NCI-H1417 (cell line): Measurements from ENCODE around the gene ATP11A.

Source experiments
- DNase-seq, 3 experiments: peaks; one replicate each; lab custom pipeline; 2025; lab: John Stamatoyannopoulos, UW

ATP11A gene

GRCh38 chr13:112893570-112894422 is 204.0 kb downstream of the ATP11A start:
- peak; percentile 79 to 91 (median 89) for DNase-seq

GRCh38 chr13:112894423-112894672 is 204.5 kb downstream of the ATP11A start:
- no peak for DNase-seq

DNA sequence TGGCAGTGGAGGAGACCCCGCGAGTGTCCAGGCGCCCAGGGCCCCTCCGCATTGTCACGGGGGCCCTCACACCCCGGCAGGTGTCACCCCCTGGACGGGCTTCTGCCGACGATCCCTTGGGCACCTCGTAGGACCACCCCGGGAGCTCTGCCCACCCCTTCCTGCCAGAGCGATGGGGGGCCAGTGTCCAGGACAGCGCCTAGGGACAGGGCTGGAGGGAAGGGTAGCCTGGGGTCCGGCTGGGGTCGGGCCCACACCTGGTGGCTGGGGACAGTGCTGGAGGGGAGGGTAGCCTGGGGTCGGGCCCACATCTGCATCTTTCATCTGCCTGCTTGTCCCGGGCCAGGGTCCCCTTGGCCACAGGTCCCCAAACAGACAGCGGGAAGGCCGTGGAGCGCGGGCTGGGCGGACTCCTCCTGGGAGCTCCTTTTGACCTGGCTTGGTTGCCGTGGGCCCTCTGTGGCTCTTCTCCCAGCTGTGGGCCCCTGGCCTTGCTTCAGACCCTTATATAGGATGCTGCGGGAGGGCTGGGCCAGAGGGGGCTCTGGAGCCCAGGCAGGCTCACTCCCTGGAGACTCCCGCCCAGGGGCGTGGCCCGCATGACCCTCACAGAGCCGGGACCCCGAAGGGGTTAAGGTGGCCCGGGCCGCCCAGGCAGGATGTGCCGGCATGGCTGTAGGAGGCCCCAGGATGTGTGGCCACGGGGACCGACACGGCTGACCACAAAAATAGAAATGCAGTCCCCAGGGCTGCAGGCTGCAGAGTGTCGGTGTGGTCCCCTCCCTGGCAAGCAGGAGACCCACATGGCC is 205.0 kb downstream of the ATP11A start:
- peak in 1 of 3 experiments; percentile 42 for DNase-seq

GRCh38 chr13:112895521-112896465 is 206.0 kb downstream of the ATP11A start:
- no peak for DNase-seq

DNA sequence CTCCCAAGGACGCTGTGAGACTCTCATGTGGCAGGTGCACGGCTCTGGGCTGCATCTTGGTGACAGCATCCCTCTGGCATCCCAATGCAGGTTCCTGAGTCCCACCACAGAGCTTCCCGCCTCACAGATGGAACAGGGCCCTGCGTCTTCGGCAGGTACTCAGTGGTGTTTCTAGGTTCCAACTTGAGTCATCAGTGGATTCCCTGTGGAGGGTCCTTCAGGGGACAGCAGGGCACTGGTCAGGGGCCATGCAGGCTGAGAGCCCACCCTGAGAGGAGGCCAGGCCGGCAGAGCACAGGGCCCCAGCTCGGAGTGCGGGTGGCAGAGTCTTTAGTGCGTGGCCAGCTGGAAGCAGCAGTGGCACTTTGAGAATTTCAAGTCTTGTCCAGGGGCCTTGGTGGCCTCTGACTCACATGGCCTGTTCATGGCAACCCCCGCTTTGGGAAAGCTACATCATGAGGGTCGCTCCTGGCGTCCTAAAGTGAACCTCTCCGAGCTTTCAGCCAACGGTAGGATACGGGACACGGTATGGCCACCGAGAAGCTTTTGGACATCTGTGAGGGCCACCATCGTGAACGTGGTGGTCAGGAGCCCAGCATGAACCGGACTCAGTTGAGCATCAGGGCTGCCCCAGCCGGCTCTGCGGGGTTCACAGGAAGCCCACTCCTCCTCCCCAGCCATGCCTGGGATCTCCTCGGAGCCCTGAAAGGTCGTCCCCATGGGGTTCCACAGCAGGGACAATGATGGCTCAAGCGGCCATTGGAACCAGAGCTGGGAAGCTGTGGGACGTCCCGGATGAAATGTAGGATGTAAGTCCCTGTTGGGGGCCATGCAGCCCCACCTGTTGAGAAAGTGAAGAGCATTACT is 207.1 kb downstream of the ATP11A start:
- DNase-seq, result no peak

- no peak for DNase-seq
Observed at GRCh38 chr13:112897603-112897955, 207.7 kb downstream of the ATP11A start.

DNA sequence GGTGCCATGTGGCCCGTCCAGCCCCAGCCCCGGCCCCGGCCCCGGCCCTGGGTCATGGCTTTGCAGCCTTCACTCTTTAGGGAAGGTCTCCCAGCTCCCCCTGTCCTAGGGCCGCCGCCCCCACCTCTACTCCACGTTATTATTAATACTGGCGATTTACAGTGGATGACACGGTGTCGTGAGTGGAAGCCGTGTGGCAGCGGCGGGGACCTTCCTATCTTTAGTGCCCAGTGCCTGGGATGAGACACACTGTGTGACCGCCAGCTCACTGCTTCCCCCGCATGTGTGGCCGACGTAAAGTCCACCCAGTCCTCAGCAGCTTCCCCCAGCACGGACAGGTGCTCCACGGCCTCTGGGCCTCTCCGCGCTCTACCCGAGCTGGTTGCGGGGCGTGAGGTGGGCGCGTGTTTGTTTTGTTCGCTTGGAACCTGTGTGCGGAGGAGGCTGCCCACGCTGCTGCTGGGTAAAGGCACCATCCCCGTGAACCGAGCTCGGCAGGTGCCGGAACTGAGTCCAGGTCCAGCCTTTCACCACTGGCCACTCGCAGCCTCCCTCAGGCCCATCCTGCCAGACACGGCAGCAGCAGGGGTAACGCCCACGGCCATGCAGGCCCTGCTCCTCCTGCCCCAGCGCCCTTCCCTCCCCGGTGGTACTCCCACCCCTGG is 208.2 kb downstream of the ATP11A start:
- no peak for DNase-seq

DNA sequence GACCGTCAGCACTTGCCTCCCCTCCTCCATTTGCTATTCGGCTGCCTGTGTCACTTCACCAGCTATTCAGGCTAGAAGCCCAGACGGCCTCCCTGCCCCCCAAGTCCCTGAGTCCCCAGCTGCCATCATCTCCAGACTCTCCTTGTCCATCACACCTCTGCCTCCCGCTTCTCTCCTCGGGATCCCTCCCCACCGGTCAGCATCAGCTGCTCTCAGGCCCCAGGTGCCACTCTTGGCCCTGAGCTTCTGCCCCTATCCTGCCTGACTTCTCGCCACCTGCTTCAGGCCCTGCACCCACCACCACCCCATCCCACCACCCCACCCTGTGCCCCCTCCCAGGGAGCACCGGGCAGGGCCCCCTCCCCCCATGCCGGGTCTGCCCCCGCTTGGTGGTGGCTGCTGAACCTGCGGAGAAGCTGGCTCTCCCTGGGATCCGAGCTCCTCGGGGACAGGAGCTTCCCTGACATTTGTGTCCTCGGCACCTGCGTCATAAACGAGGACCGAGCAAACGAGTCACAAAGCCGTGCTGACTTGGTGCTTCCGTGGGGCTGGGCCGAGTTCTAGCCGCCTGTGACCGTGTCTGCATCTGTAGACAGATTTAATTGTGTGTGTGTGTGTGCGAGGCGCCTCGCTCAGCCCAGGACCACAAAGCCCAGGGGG is 208.9 kb downstream of the ATP11A start:
- DNase-seq, result no peak

DNA sequence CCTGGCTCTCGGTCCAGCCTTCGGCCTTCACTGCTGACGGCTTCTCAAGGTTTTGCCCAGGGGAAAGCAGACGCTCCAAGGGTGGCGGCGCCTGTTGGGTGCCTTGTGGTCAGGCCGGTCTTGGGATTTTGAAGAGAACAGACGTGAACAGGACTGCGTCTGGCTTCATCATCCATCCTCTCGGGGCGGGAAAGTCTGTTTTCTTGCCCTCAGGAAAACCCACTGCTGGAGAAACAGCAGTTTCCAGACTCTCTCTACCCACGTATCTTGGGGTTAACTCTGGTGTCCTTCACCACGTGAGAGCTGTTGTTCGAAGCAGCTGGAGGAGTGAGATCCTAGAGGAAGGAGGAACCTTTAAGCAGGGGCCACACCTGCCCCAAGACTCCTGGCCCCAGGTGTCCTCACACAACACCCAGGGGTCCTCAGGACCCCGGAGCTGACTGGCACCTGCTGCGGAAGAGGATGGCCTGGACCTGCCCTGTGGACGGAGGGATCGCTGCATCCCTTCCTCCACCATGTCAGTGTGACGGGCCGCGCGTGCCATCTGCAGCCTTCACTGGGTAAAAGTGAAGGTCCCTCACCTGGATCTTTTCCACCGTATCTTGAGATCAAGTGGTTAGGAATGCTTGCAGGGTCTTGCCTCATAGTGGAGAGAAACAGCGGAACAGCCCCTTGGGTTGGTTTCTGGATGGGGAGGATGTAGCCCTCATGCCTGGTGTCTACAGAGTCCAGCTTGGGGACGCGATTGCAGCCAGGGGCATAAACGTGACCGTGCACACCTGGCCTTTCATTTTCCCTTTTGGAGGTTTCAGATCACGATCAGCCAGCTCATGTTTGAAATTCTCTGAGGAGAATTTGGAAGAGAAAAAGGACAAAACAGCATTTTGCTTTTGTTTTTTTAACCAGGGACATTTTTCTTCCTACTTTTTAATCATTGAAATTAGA is 209.7 kb downstream of the ATP11A start:
- no peak for DNase-seq

DNA sequence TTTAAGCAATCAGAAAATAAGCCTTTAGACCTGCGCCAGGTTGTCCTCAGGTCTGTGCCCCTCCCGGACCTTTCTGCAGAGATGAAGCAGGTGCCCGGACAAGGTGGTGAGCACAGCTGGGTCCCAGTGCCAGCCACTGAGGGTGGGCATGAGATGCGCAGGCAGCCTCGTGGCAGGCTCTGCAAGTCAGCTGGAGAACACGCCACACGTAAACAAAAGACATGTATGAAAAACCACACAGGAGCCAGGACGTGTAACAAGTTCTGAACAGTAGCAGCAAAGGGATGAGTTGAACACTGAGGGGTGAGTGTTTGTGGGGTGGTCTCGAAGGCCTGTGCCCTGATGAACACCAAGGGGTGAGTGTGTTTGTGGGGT is 210.4 kb downstream of the ATP11A start:
- DNase-seq, result no peak

- DNase-seq, result no peak
Observed at GRCh38 chr13:112900691-112901091, 210.9 kb downstream of the ATP11A start.

GRCh38 chr13:112902101-112902651 is 212.3 kb downstream of the ATP11A start:
- DNase-seq, result no peak

DNA sequence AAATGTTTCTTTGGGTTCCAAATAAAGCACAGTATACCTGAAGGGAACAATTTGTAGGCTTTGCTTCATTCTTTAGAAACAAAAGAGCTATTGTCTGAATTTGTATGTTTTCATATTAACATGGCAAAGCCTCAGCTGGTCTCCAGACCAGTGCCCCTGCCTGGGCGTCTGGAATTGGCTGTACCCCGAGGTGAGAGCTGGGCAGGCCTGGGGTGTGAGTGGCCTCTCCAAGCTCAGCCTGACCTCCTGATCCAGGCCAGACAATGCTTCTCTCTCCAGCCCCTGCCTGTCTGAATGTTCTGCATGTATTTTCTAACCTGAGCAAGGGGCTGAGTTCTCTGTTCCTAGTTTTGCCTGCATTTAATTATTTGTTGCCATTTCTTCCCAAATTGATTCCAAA is 212.8 kb downstream of the ATP11A start:
- DNase-seq, result no peak

GRCh38 chr13:112903071-112903577 is 213.3 kb downstream of the ATP11A start:
- no peak for DNase-seq

DNA sequence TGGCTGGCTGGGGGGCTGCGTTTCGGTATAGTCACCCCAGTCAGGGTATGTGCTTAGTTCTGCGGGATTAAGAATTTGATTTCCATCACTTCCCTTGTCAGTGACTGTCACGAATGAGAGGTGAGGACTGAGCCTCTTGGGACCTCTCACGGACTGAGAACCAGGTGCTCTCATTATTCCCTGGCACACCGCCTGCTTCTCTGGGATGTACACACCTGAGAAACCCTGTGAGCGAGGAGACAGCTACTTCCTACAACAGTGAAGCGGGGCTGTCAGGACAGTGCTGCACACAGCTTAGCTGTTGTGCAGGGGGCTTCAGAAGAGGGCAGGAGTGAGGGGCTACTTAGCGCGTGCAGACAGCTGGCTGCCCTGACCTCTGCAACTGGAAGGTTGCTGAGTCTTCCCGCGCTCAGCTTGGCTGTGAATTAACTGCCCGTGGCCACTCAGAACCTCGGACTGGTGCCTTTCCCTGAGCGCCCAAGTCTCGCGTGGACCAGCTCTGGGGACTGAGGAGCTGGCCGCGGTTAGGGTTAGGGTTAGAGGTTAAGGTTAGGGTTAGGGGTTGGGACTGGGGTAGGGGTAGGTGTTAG is 213.9 kb downstream of the ATP11A start:
- DNase-seq, result peak in 1 of 3 experiments; percentile 97

DNA sequence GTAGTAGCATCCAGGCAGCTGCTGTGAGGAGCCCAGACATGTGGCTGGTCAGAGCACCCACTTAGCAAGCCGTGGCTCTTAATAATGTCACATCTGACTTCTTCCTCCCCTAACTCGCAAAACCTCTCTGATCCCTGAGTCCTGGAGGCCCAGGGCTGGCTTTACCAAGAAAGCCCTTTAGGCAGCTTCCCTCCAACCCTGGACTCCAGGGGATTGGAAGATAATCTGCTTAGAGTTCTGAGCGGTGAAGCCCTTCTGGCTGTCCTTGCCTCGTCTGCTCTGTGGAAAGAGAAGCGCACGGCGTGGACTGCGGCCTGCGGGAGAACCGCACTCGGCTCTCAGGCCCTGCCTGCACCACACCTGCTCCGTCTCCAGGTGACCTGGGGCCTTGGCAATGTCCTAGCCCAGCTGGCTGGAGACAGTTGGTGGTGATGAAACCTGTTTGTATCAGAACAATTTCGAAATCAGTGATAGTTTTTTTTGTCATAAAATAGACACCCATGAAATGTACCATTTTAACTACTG is 214.7 kb downstream of the ATP11A start:
- DNase-seq, result no peak

GRCh38 chr13:112905086-112905485 is 215.2 kb downstream of the ATP11A start:
- DNase-seq, result no peak

DNA sequence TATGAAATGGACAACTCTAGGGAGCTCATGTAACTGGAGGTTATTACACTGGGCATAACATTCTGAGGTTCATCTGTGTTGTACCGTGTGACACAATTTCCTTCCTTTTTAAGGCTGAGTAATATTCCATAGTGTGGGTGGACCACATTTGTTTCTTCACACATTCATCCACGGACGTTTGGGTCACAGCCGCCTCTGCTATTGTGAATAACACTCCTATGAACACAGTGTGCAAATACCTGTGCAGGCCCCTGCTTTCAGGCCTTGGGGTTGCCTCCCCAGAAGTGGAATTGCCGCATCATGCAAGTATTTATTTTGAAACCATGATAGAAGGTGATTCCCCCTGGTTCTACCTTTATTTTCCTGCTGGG is 215.8 kb downstream of the ATP11A start:
- no peak for DNase-seq
